Left renal cortex interstitium (tissue), 4 donors: ENCODE data around the gene SFR1. TPM values are rescaled to one million over a fixed set of nuclear protein-coding genes. Genes with fewer than 3 reads are reported as not detected.

Experiments
- DNase-seq, 4 donors: peaks; one replicate each; pipeline ENCODE4 v3.0.0-alpha.2; 2013; ENCODE audit warnings: low read depth in 4 of 4, low spot score in 2 of 4, missing footprints in 1 of 4
- polyA plus RNA-seq, 4 donors: library from polyadenylated mRNA; unstranded; fragments of 120-200 nt; gene quantifications; one replicate each; pipeline ENCODE4 v1.2.1, GENCODE V29; 2013; ENCODE audit not compliant: insufficient read length in 4 of 4

Gene SFR1, protein sequence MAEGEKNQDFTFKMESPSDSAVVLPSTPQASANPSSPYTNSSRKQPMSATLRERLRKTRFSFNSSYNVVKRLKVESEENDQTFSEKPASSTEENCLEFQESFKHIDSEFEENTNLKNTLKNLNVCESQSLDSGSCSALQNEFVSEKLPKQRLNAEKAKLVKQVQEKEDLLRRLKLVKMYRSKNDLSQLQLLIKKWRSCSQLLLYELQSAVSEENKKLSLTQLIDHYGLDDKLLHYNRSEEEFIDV
- 10 to 100 TPM in 3 of 4 donors, 1 to 10 TPM in 1; 9.1 to 11.9 (median 10.9) TPM for polyA plus RNA-seq

DNA sequence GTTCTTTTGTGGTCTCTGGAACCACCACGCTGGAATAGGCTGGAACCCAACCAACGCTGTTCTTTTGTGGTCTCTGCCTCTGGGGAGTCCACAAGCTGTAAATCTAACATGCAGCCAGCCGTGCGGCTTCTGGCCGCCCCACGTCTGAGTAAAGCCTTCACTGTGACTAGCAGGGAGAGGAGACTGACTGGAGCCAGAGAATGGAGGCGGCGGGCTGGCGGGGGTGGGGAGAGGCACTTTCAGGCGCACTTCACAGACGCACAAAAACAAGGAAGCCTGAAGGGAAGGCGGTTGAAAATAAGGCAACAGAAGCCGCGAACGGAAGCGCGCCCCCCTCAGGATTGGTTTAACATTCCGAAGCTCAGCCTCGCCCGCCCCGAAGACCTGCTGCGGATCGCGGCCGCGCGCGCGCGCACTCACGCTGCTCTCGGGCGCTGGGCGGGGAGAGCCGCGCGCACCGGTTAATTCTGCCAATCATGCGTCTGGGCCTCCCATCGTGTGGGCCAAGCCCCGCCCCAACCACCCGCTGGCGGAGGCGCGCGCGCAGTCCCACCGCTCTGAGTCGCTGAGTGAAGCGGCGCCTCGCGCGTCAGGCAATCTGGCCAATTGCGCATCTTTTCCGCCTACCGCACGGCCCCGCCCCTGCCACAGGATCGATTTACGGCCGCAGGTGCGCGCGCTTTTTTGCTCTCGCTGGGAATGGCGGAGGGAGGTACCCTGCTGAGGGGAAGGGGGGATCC, at the start of gene SFR1:
Gene SFR1, plus strand, starts transcription at position 687 of the 740 bp plus-strand sequence. Its CDS starts 13 bp downstream, at position 700.
- DNase-seq = peak; percentile 94 to 97 (median 96)

DNA sequence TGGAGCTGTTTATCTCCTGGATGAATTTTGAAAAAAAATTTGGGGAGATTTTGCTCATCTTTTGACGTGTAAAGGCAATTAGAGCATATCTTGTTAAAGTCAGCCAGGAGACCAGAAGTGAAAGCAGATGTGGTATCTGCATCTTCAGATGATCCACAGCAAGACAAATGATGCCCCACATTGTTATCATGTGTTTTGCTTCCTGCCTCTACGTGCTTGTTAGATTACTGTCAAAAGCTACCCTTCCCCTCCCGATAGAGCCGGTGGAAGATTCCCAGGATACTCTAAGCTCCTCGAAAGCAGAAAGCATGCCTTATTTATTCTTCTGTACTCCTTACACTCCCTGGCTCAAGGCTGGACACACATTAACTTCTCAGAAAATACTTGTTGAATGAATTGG, 49.2 kb upstream of the SFR1 start:
- no peak for DNase-seq

DNA sequence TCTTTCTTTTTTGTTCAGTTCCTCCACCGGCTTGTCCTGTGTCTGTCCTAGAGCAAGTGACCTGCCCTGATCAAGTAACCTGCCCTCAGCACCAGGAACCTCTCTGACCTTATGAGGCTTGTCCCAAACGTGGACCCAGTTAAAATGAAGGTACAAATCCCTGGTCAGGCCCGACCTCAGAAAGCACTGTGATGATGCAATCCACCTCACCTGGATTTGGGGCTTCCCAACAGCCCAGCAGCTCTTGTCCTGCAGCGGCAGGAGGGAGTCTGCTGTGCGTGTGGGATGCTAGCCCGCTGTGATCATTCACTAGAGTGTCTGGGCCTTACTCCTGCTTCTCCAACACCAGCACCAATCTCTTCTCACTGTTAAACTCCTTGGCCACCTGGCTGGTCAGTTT, 47.5 kb upstream of the SFR1 start:
- DNase-seq = no peak

DNA sequence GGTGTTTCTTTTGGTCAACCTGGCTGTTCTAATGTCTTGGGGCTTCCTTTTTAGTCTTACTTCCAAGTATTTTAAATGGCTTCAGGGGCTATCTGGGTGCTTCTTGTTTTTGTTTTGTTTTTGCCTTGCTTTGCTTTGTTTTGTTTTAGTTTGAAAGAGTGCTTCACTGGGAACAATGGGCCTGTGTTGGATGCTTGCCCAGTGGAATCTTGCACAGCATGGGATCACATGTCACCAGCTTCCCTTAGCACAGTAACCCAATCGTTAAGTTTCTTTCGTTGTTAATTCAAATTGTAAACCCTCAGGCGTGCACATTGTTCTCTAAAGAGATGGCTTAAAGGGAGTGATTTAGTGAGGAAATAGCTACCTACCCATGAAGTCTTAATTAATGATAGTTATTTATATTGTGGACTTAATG, 45.2 kb upstream of the SFR1 start:
- peak; percentile 23 to 58 (median 50) for DNase-seq

DNA sequence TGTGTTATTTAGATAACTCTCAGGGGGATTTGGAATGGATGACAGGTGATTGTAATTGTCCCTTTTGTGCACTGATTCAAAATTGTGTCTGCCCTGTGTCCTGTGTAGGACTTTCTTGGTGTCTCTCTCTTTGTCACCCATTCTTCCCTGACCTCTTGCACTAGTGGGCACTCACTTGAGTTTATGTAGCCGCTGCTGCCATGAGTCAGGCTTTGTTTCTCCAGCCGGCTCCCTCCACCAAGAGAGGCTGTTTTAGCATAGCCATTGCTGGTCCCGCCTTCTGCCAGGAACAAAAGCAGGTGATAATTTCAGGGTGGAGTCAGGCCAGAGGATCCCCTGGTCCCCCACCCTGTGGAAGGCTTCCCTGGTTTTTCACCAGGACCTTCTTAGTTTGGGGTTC, 44.7 kb upstream of the SFR1 start:
- no peak for DNase-seq

DNA sequence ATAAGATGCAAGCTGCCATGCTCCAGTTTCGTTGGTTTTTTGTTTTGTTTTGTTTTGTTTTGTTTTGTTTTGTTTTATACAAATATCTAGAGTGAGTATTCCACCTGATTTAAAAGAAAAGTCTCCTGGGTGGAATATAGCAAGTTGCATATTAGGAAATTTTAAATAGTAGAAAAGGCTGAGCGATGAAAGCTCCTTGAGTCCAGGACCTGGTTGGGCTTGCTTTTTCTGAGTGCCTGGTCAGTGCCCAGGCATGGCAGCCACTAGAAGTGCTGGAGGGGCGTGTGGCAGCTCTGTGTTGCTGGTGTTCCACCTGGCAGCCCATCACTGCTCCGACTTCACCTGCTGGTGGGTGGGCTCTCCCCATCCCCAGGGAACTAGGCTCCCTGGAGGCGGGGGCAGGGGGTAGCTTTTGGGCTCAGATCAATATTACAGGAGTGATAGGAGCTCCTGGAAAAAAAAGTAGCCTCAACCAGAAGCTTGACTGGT, 44.3 kb upstream of the SFR1 start:
- DNase-seq = no peak

DNA sequence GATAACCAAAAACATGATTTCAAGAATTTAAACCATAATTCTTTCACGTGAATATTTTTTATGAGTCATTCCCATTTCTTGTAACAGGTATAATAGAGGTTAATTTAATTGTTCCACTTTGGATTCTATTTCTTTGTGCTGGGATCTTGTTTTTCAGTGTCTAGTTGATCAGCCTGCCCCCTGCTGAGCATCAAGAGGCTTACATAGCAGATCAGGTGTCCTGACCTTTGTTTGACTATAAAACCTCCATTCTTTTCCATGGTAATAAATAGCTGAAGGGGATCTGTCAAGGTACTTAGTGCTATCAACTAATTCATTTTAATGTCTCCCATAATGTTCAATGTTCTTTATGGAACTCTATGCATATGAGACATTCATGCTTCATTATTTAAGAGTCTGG, 41.2 kb upstream of the SFR1 start:
- no peak for DNase-seq

DNA sequence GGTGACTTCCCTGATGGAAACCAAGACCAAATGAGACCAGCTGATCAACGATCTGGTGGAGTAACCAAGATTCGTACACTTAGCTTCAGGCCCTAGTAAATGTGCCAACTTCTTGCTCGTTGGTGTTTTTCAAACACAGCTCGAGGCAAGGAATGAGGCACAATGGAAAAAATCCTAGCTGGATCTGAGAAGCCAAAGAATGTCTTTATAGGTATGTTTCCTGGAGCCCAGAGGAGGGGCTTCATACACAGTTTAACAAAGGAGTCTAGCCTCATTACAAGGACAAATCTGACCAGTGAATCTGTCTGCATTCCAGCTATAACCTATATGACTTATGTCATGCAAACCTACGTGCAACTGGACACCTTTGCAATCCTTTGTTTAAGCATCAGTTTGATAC, 40.0 kb upstream of the SFR1 start:
- DNase-seq = no peak

DNA sequence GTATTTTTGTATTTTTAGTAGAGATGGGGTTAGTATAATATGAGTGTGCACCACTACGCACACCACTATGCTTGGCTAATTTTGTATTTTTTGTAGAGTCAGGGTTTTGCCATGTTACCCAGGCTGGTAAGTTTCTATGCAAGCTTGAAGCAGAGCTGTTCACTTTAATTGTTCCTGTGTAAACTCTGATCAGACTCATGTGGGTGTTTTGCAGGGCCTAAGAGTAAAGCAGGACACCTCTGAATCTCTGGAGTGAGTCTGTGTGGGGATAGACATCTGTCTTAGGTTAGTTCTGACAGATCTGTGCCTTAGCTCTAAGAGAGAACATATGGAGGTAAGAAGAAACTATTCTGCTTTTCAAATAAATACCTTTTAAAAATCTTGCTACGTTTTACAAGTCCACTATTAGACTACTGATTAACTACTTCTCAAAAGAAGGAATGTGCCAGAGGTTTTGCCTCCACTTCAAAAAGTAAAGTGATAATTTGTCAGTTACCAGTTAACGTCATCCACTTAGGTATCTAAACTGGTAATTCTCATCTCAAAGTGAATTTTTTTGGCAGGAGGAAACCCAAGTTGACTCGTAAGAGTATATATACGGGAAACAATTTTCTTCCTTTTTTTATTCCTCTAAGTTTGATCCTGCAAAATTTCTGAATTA, 37.4 kb upstream of the SFR1 start:
- DNase-seq = no peak

DNA sequence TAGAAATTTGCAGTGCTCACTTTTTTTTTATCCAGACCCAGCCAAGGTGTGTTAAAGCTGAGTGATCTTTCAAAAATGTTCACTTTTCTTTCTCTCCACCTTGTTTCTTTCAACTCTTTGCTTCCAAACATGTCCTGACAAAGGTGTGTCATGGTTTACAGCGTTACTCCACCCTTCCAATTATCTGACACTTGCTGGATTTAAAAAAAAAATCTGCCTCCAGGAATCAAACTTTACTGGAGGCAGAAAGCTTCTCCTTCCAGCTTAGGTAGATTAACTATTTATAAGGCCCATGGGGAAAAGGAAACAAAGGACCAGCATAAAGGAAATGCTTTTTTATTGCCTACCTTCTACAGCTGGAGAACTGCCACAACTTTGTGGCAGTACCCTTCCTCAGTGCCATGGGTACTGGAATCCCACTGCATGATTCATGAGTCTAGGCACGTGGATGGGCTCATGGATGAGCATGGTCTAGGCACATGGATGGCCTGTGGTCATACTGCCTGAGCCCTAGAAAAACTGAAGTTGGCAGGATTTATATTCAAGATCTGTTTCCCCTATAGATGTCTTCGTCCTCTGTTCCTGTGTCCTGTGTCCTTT, 36.1 kb upstream of the SFR1 start, which contains the start of gene COL17A1:
Gene COL17A1, minus strand, starts transcription at position 80 of the 600 bp plus-strand sequence. CDS start 5,207 bp downstream, outside the sequence.
- DNase-seq = no peak

DNA sequence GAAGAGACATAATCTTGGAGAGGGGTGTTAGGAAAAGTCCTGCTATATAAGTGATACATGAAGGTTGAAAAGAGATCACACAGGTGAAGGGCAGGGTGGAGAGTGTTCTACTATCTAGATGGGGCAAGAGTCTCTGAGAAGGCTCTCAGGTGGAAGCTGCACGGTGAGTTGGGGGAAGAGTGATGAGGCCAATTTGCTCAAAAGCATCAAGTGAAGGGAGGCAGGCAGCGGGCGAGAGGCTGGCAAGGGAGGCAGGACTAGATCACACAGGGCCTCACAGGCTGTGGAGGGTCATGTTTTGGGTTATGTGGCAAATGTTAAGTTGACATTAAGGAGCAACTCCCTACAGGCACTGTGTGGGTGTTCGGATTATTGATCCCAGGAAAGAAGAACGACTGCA, 33.7 kb upstream of the SFR1 start:
- no peak for DNase-seq

DNA sequence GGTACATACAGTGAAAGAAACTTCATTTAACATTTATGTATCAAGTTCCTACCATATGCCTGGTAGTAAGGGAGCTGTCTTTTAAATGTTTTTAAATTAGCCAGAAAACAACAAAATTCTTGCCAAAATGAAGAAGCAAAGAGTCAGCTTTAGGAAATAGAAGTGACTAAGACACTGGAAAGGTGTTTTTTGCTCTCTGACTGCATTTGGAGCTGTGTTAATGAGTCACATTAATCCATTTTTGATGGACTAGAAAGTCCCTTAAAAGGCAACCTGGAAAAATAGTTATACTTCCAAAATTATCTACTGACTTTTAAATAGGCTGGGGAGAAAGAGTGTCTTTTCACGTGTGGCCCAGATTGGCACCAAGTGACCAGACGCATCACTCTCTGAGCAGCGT, 32.4 kb upstream of the SFR1 start:
- no peak for DNase-seq

DNA sequence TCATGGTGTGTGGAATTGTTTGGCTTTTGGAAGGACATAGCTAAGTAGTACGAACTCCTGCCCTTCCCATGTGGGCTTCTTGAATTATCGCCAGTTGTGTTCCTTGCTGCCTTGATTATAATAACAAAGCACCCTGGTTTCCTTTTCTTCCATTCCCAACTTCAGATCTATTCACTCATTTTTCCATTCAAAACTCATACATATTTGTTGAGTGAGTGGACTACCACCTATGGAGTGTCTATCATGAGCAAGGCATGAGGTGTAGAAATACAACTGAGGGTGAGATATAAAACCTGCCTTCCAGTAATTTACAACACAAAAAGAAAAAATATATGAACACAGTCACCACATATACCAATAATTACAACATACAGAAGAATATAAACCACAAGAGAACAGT, 31.4 kb upstream of the SFR1 start:
- DNase-seq = no peak

DNA sequence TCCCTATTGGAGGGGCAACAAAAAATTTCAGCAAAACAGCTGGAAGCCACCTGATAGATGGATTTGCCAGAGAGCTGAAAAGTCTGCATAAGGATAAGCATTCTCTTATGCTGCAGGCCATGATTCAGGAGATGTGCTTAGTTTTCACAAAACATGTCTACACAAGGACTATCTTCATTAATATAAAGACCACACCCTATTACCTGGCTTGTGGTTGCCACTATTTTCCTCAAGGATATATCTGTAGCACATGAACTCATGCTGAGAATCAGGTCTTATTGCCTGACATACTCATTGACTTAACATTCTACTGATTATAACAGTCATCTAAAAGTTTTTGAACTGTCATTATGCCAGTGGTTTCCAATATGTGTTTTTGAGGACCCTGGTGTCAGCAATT, 29.2 kb upstream of the SFR1 start:
- no peak for DNase-seq

DNA sequence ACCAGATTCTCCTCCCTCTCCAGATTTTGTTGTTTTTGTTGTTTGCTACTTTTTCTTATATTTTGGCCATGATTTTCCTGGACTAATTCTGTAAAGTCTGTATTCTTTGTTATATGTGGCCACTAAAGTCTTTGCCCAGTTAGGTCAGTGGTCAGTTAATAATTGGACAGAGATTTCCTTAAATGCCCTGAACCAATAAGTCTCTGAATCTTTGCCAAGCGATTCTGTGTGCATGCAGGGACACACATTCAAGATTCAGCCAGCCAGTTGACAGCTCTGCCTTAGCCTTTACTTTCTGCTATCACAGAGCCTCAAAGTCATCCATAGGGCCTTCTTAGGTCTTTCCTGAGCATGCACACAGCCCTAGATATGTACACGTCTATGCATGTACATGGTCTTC, 25.3 kb upstream of the SFR1 start:
- no peak for DNase-seq

DNA sequence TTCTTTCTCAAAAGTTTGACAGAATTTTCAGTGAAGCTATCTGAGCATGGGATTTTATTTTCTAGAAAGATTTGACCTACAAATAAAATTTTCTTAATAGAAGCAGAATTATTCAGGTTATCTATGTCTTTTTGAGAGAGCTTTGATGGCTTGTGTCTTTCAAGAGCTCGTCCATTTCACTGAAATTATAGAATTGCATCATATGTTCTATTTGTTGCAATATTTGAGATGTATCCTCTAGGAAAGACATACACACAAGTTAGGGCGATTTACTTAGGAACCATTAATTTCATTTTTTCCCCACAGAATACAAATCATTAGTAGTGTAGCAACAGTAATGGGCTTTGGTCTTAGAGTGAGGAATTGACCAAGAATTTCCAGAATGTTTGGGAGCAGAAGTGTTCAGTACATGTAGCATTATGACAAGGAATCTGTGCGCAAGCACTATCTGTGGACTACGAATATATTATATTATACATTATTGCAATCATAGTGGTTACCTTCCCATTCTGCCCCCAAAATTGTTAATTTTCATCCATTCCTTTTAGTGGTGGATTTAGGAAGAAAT, 23.5 kb upstream of the SFR1 start:
- no peak for DNase-seq

DNA sequence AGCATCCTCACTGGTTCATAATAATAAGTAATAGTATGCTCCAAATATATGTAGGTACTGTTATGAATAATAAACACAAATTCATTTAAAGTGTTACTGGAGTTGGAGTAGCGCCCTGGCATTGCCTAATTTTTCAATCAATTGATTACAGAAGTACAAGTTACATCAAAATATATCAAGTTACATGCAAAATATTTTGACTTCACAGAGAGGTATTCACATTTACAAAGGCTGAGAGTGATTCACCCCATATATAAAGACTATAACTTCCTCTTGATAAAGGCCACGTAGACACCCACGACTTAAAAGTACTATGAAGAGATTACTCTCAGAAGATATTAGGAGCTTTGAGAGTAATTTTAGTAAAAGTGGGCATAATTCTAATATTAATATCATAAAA, 22.7 kb upstream of the SFR1 start:
- DNase-seq = no peak

DNA sequence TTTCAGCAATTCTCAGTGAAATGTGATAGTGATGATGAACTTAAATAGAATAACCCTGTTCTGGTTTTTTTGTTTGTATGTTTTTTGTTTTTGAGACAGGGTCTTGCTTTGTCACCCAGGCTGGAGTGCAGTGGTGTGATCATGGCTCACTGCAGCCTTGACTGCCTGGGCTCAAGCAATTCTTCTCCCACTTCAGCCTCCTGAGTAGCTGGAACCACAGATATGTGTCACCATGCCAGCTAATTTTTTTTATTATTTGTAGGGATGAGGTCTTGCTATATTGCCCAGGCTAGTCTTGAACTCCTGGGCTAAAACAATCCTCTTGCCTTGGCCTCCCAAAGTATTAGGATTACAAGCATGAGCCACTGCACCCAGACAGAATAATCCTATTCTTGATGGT, 22.0 kb upstream of the SFR1 start:
- DNase-seq = no peak

DNA sequence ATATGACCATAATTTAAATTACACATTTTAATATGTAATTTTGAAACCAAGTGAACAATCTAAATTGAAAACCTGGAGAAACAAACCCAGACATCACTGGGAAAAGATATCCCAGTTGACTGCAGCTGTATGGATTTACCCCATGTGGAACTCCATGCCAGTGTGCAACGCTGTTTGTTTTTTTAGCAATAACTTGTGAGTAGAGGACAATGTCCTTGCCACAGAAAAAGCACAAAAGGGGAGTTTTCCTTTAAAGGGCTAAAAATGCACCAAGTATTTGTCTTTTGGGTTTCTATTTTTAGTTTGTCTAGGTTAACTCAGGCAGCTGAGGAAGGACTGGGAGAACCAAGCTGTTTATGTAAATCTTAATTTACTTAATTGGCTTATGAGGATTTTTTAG, 21.2 kb upstream of the SFR1 start:
- DNase-seq = no peak

DNA sequence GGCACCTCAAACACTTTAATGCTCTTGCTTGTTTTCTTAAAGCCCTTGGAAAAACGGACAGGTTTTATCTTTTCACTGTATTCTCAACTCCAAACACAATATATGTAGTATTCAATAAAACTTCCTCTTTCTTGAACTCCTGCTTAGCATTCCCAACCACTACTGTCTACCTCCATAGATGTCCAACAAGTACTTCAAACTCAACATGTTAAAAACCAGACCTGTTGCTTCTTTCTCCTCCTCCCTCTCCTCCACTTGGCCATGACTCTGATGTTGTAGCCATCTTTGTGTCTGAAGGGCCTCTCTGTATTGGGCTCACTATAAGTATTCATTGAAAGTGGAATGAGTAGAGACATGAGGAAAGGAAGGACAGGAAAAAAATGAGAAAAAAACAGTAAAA, 20.1 kb upstream of the SFR1 start:
- no peak for DNase-seq

DNA sequence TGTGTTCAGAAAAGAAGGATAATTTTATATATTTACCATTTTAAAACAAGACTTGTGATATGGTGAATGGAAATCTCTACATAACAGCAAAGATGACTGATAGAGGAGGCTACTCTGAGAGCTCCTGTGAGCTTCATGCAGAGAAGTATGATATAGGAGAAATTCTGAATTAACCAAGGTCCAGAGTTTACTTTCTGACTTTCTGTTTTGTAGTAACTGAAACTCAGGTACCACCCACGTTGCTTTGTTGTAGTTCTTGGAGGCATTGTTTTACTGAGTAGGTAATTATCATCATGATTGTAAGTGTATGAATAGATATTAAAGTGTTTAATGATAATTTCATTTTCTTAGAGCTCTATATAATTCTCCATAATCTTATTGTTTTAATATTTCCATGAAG, 18.0 kb upstream of the SFR1 start:
- no peak for DNase-seq
